Cardiac muscle cell (in vitro differentiated cells and primary cell): ENCODE results near the gene DNAJC25. TPM values are rescaled to one million over a fixed set of nuclear protein-coding genes. Genes with fewer than 3 reads are reported as not detected.

Source experiments
- DNase-seq, 2 donors: peaks; one replicate each; pipeline versions ENCODE4 v3.0.0 to v3.0.0-alpha.2; 2010 to 2017; ENCODE audit warnings: low read depth in 1 of 2, low spot score in 1 of 2
- H3K27ac ChIP-seq: fragments of 200-600 bp; sonication (generic); 2 replicates; pipeline ENCODE4 v1.5.1; 2016
- H3K27me3 ChIP-seq: fragments of 200-600 bp; sonication (generic); 2 replicates; pipeline ENCODE4 v1.6.0; 2016; ENCODE audit warnings: control low read depth
- H3K36me3 ChIP-seq: fragments of 200-600 bp; sonication (generic); 2 replicates; pipeline ENCODE4 v1.5.1; 2016; ENCODE audit warnings: control low read depth
- H3K4me1 ChIP-seq: fragments of 200-600 bp; sonication (generic); 2 replicates; pipeline ENCODE4 v1.8.1; 2017; ENCODE audit warnings: low read depth, mild to moderate bottlenecking, mixed run types
- H3K4me3 ChIP-seq: fragments of 200-600 bp; sonication (generic); 2 replicates; pipeline ENCODE4 v1.5.1; 2016; ENCODE audit warnings: mild to moderate bottlenecking
- H3K9me3 ChIP-seq: fragments of 200-600 bp; sonication (generic); 2 replicates; pipeline ENCODE4 v1.5.1; 2017; ENCODE audit warnings: low read depth, mild to moderate bottlenecking, control low read depth
- CTCF ChIP-seq: IDR thresholded peaks from 2 replicates; pipeline ENCODE4 v1.5.1; 2012; ENCODE audit warnings: low read depth, mild to moderate bottlenecking, low read length
- polyA plus RNA-seq: library from polyadenylated mRNA; unstranded; fragments of >200 nt; fragmentation: Nextera tagmentation; extraction: Ambion mirVana; gene quantifications from 2 replicates; pipeline ENCODE4 v1.2.1, GENCODE V29; 2016
- total RNA-seq: library from RNA; depleted of rRNA; stranded (reverse); fragments of >200 nt; gene quantifications from 2 replicates; pipeline ENCODE4 v1.2.3, GENCODE V29; 2016

DNAJC25 gene
- total and polyA plus RNA-seq, 2 experiments from 2014 or later: 7.1 to 10.4 TPM

GRCh38 chr9:111604054-111604615 lies 27.0 kb upstream of the DNAJC25 start:
- Histone ChIP-seq H3K36me3 (no peaks in the 10 kb centered on the region), H3K27ac (no peak overlapping the region), H3K27me3 (no peaks in the 10 kb centered on the region), H3K4me3 (no peak overlapping the region), H3K9me3 (no peaks in the 10 kb centered on the region), H3K4me1 (no peaks in the 10 kb centered on the region)
- no peak for TF ChIP-seq CTCF
- no peak for DNase-seq

GRCh38 chr9:111605041-111605559 lies 26.0 kb upstream of the DNAJC25 start:
- no peak for DNase-seq
- Histone ChIP-seq H3K4me3 (no peak overlapping the region), H3K36me3 (no peaks in the 10 kb centered on the region)

DNA sequence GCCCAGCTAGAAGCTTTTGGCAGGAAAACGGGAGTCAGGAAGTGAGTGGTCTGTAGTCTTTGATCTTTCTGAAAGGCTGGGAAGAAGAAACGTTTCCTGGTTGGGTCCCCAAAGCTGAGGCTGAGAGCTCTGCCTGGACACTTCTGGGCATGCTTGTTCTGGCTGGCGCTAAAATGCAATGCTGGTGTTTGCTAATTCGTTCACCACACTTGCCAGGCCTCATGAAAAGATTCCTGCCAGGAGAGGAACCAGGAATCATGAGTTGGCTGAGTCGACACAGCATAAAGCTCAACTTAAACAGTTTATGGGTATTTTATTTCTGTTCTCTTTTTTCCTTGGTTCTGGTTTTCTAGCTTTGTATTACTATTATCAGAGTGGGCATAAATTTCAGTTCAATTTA lies 21.0 kb upstream of the DNAJC25 start:
- no peaks in the 10 kb centered on the region for H3K27me3 ChIP-seq
- no peak overlapping the region for H3K4me3 ChIP-seq
- no peak for TF ChIP-seq CTCF
- DNase-seq: no peak
- H3K4me1 ChIP-seq: no peaks in the 10 kb centered on the region
- no peaks in the 10 kb centered on the region for H3K36me3 ChIP-seq
- H3K9me3 ChIP-seq: no peaks in the 10 kb centered on the region
- no peak overlapping the region for H3K27ac ChIP-seq

More at GRCh38 chr9:111605041-111605559, 26.0 kb upstream of the DNAJC25 start:
- Histone ChIP-seq H3K9me3 (no peaks in the 10 kb centered on the region), H3K27me3 (no peaks in the 10 kb centered on the region), H3K4me1 (no peaks in the 10 kb centered on the region), H3K27ac (no peak overlapping the region)
- TF ChIP-seq CTCF: no peak

GRCh38 chr9:111610845-111611244 lies 20.3 kb upstream of the DNAJC25 start:
- no peaks in the 10 kb centered on the region for H3K4me1 ChIP-seq
- no peaks in the 10 kb centered on the region for H3K27me3 ChIP-seq
- no peak overlapping the region for H3K27ac ChIP-seq
- no peak overlapping the region for H3K4me3 ChIP-seq
- H3K9me3 ChIP-seq: no peaks in the 10 kb centered on the region
- no peaks in the 10 kb centered on the region for H3K36me3 ChIP-seq
- DNase-seq: no peak
- TF ChIP-seq CTCF: no peak

- no peaks in the 10 kb centered on the region for H3K4me1 ChIP-seq
- no peaks in the 10 kb centered on the region for H3K27me3 ChIP-seq
- H3K4me3 ChIP-seq: no peak overlapping the region
- H3K27ac ChIP-seq: no peak overlapping the region
- DNase-seq: no peak
- no peaks in the 10 kb centered on the region for H3K9me3 ChIP-seq
- no peak for TF ChIP-seq CTCF
- H3K36me3 ChIP-seq: no peaks in the 10 kb centered on the region
Measured at GRCh38 chr9:111613436-111614040, 17.6 kb upstream of the DNAJC25 start.
